Hepatocyte (in vitro differentiated cells): Measurements from ENCODE around the gene ANKRD31.

ENCODE experiments used
- EZH2 ChIP-seq: fragments of 200-600 bp; sonication (generic); IDR thresholded peaks from 2 replicates; pipeline ENCODE4 v1.6.1; 2016; ENCODE audit warnings: antibody characterized with exemption, mild to moderate bottlenecking, borderline replicate concordance
- EZH2phosphoT487 ChIP-seq: fragments of 200-600 bp; sonication (generic); IDR thresholded peaks from one replicate; pipeline ENCODE4 v1.6.1; 2018; ENCODE audit warnings: antibody characterized with exemption, mild to moderate bottlenecking, low read depth, moderate library complexity; ENCODE audit not compliant: unreplicated experiment, severe bottlenecking
- TF ChIP-seq, protein P1 (sequence below): fragments of 200-600 bp; sonication (generic); IDR thresholded peaks from 2 replicates; pipeline ENCODE4 v1.5.1; 2016; ENCODE audit warnings: antibody characterized with exemption, mild to moderate bottlenecking; ENCODE audit not compliant: poor library complexity

DNA sequence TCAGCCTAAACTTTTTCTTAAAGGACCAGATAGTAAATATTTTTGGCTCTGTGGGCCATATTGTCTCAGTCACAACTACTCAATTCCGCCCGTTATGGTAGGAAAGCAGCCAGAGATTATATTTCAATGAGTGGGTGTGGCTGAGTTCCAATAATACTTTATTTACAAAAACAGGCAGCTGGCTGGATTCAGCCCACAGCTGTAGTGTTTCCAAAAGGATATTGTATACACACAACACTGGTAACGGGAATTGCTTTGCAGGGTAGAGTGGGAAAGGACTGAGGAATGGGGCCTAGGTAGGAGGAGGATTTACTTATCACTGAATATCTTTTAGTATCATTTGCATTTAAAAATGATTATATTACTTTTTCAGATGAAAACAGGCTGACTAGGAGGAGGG is 205.3 kb downstream of the ANKRD31 start:
- TF ChIP-seq, protein P1, sequence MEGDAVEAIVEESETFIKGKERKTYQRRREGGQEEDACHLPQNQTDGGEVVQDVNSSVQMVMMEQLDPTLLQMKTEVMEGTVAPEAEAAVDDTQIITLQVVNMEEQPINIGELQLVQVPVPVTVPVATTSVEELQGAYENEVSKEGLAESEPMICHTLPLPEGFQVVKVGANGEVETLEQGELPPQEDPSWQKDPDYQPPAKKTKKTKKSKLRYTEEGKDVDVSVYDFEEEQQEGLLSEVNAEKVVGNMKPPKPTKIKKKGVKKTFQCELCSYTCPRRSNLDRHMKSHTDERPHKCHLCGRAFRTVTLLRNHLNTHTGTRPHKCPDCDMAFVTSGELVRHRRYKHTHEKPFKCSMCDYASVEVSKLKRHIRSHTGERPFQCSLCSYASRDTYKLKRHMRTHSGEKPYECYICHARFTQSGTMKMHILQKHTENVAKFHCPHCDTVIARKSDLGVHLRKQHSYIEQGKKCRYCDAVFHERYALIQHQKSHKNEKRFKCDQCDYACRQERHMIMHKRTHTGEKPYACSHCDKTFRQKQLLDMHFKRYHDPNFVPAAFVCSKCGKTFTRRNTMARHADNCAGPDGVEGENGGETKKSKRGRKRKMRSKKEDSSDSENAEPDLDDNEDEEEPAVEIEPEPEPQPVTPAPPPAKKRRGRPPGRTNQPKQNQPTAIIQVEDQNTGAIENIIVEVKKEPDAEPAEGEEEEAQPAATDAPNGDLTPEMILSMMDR = no peak
- TF ChIP-seq EZH2 = no peak
- no peak for TF ChIP-seq EZH2phosphoT487
